Measurements from ENCODE around the gene HDLBP.

The HDLBP gene

DNA sequence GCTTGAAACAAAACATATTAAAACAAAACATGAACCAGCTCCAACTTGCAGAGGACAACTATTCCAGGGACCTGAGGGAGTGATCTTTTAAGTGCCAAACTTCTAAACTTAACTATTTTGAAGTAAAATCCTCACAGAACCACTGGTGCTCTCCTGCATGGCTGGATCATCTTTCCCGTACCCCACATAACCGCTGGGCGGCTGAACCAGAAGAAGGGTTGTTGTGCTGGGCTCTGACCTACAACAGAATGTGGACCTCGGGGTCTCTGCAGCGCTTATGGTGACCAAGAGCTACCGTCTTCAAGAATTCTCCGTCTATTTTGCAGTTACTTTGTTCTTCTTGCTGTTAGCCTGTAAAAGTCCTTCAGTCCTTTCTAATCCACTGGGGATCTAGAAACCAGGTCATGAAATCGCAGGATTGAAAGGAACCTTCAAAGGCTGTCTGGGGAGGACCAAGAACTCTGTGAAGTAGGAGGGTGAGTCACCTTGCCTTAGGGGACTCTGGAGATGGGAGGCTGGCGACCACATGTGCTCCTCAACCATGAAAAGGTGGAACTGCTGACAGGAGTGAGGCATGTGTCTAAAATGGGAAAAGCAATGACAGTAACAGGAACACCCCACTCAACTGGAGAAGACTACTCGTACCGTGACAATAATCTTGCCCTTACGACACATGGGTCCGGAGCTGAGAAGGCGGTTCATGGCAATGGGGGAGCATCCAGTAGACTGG, 46.6 kb downstream of the HDLBP start:
- no peak for DNase-seq
- TF ChIP-seq POLR2A (IDR thresholded peaks at IDR 0.05; ENCODE audit: low read length) = no peak
- no peak for TF ChIP-seq GATA1 (IDR thresholded peaks at IDR 0.05; ENCODE audit: low read depth, low read length)

DNA sequence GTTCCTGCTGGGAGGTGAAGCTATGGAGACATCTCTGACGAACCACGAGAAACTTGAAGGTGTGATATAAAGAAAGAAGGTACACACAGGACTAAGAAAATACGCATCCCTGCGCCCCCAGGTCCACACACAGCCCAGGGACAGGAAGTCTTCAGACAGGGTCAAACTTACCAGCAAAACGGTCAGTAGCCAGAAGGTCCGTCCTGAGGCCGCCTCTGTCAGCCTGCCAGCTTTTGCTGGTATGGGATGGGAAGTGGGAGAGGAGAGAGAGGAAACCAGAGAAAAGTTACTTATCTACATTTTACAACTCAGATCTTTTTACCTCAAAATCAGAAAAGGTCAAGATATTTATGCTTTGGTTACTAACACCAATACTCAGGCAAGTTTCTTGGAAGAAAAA, 47.2 kb downstream of the HDLBP start:
- no peak for DNase-seq
- TF ChIP-seq POLR2A (IDR thresholded peaks at IDR 0.05; ENCODE audit: low read length) = no peak
- no peak for TF ChIP-seq GATA1 (IDR thresholded peaks at IDR 0.05; ENCODE audit: low read depth, low read length)

GRCh38 chr2:241267249-241268067, 48.0 kb downstream of the HDLBP start:
- no peak for DNase-seq
- TF ChIP-seq GATA1 (IDR thresholded peaks at IDR 0.05; ENCODE audit: low read depth, low read length) (no peak), POLR2A (IDR thresholded peaks at IDR 0.05; ENCODE audit: low read length) (no peak)

DNA sequence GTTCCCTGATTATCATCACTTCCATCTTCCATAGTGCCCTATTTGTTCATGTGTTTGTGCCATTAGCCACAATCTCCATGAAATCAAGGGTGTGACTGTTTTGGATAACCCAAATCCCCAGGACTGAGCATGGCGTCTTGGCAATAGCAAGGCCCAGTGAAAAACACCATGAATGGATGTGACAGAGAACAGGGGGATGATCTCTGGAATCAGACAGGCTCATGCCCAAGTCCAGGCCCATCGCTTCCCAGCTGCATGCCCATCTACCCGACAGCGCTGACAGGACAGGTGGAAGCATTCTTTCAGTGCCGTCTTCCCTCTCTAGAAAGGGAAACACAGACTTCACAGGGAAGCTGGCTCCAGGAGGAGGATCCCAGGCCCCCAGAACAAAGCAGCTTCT, 50.0 kb downstream of the HDLBP start:
- DNase-seq = no peak
- no peak for TF ChIP-seq POLR2A (IDR thresholded peaks at IDR 0.05; ENCODE audit: low read length)
- no peak for TF ChIP-seq GATA1 (IDR thresholded peaks at IDR 0.05; ENCODE audit: low read depth, low read length)

DNA sequence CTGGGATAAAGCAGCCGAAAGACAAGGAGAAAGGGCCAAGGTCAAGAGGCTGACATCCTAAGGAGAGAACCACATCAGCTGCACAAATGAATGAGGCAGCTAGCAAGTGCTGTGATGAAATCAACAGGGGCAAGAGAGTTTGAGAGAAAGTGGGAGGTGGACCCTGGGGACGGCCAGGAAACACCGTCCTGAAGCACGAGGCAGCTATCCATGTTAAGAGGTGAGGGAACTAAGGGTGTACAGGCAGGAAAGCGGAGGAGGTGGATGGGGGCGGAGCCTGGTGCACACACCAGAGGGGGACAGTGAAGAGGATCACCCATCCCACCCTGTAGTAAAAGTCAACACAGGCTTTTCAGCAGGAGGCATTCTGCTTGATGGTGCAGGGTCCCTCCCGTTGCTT, 52.4 kb downstream of the HDLBP start:
- TF ChIP-seq POLR2A (IDR thresholded peaks at IDR 0.05; ENCODE audit: low read length) (no peak), GATA1 (IDR thresholded peaks at IDR 0.05; ENCODE audit: low read depth, low read length) (no peak)

GRCh38 chr2:241261628-241262027, 53.8 kb downstream of the HDLBP start:
- no peak for DNase-seq
- TF ChIP-seq GATA1 (IDR thresholded peaks at IDR 0.05; ENCODE audit: low read depth, low read length) = no peak
- no peak for TF ChIP-seq POLR2A (IDR thresholded peaks at IDR 0.05; ENCODE audit: low read length)

More for the DNA sequence above, 52.4 kb downstream of the HDLBP start:
- no peak for DNase-seq

DNA sequence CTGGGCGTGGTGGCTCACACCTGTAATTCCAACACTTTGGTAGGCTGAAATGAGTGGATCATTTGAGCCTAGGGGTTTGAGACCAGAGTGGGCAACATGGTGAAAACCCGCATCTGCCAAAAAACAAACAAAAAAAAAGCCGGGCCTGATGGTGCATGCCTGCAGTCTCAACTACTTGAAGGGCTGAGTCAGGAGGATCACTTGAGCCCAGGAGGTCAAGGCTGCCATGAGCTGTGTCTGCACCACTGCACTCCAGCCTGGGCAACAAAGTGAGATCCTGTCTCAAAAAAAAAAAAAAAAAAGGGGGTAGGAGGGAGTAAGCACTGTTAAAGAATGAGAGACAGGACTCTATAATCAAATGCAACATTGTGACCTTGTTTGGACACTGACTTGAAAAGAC, 54.6 kb downstream of the HDLBP start:
- DNase-seq = no peak
- no peak for TF ChIP-seq POLR2A (IDR thresholded peaks at IDR 0.05; ENCODE audit: low read length)
- TF ChIP-seq GATA1 (IDR thresholded peaks at IDR 0.05; ENCODE audit: low read depth, low read length) = no peak

GRCh38 chr2:241258505-241259280, 56.8 kb downstream of the HDLBP start:
- no peak for TF ChIP-seq POLR2A (IDR thresholded peaks at IDR 0.05; ENCODE audit: low read length)
- TF ChIP-seq GATA1 (IDR thresholded peaks at IDR 0.05; ENCODE audit: low read depth, low read length) = no peak
- DNase-seq = no peak

GRCh38 chr2:241257419-241258032, 57.9 kb downstream of the HDLBP start:
- DNase-seq = no peak
- TF ChIP-seq POLR2A (IDR thresholded peaks at IDR 0.05; ENCODE audit: low read length) (no peak), GATA1 (IDR thresholded peaks at IDR 0.05; ENCODE audit: low read depth, low read length) (no peak)

DNA sequence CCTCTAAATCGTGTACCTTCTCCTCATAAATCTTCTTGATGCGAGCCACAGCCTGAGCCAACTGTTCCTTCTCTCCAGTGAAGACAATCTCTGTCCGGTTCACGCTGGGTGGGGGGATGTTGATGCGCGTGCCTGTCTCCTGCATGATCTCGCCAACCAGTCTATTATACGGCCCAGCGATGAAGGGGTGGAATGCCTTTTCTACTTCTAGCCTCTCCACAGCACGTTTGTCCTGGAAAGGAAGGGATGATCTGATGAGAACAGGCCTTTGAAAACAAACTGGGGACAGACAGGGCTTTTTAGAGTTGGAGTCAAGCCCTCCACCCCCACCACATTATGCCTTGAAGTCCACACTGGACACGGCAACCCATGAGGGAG, 59.3 kb downstream of the HDLBP start:
- no peak for DNase-seq
- TF ChIP-seq POLR2A (IDR thresholded peaks at IDR 0.05; ENCODE audit: low read length) (no peak), GATA1 (IDR thresholded peaks at IDR 0.05; ENCODE audit: low read depth, low read length) (no peak)

- TF ChIP-seq POLR2A (IDR thresholded peaks at IDR 0.05; ENCODE audit: low read length) (no peak), GATA1 (IDR thresholded peaks at IDR 0.05; ENCODE audit: low read depth, low read length) (no peak)
- DNase-seq = no peak
Observed at GRCh38 chr2:241255542-241256167, 59.8 kb downstream of the HDLBP start.

DNA sequence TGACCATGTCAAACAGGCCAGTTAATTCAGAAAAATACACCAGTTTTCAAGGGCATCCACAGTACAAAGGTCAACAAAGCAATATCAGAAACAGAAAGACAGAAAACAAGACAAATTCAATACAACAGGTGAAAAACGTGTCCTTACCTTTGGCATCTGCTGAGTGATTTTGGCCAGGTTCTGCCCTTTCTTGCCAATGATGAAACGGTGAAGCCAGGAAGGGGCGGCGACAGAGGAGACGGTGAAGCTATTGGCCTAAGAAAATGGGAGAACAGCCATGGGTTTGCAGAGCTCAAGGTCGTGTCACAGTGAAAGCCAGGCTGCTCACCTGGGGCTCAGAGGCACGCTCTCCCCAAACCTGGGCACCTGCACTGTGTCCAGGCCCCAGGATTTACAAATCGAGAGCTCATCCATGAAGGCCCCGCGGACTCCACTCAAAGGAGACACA, 60.5 kb downstream of the HDLBP start:
- TF ChIP-seq POLR2A (IDR thresholded peaks at IDR 0.05; ENCODE audit: low read length) = no peak
- no peak for TF ChIP-seq GATA1 (IDR thresholded peaks at IDR 0.05; ENCODE audit: low read depth, low read length)

GRCh38 chr2:241252778-241253475, 62.5 kb downstream of the HDLBP start:
- TF ChIP-seq GATA1 (IDR thresholded peaks at IDR 0.05; ENCODE audit: low read depth, low read length) = no peak
- TF ChIP-seq POLR2A (IDR thresholded peaks at IDR 0.05; ENCODE audit: low read length) = no peak
- DNase-seq = no peak

More for the DNA sequence above, 60.5 kb downstream of the HDLBP start:
- no peak for DNase-seq

All from erythroblast (primary cell).